H1 (cell line): Measurements from ENCODE around the gene XPNPEP1. TPM values are rescaled to one million over a fixed set of nuclear protein-coding genes. Genes with fewer than 3 reads are reported as not detected.

Experiments
- BACH1 ChIP-seq: IDR thresholded peaks from 2 replicates; pipeline ENCODE4 v1.6.1; 2012; ENCODE audit warnings: low read length, improper control_type of control experiment
- BCL11A ChIP-seq, 2 experiments: IDR thresholded peaks; one replicate each; pipeline ENCODE4 v1.6.1; 2011; ENCODE audit warnings: low read depth in 2 of 2, low read length in 2 of 2, mild to moderate bottlenecking in 2 of 2
- CHD7 ChIP-seq: fragments of 300-600 bp; sonication (generic); IDR thresholded peaks from 2 replicates; pipeline ENCODE4 v1.7.1; 2012; ENCODE audit warnings: low read length, moderate library complexity, mild to moderate bottlenecking, inconsistent platforms; ENCODE audit not compliant: insufficient replicate concordance
- CREB1 ChIP-seq: IDR thresholded peaks from 2 replicates; pipeline ENCODE4 v1.6.1; 2012; ENCODE audit warnings: inconsistent platforms
- EGR1 ChIP-seq: IDR thresholded peaks from 2 replicates; pipeline ENCODE4 v1.6.1; 2011; ENCODE audit warnings: low read depth, low read length, borderline replicate concordance
- EP300 ChIP-seq, 2 experiments: IDR thresholded peaks; 1 replicate in 1 of 2; 2 replicates in 1 of 2; pipeline ENCODE4 v1.6.1; 2011 to 2012; ENCODE audit warnings: low read depth in 2 of 2, low read length in 2 of 2, mild to moderate bottlenecking in 2 of 2, borderline replicate concordance in 1 of 2, inconsistent platforms in 1 of 2, moderate library complexity in 1 of 2
- KDM5A ChIP-seq: fragments of 200-600 bp; IDR thresholded peaks from 2 replicates; pipeline ENCODE4 v1.7.1; 2012; ENCODE audit warnings: mild to moderate bottlenecking, low read length, inconsistent platforms, mixed read lengths
- NANOG ChIP-seq: IDR thresholded peaks from 2 replicates; pipeline ENCODE4 v1.6.1; 2011; ENCODE audit warnings: low read length, low read depth, mild to moderate bottlenecking, inconsistent platforms; ENCODE audit not compliant: insufficient read depth, poor library complexity, severe bottlenecking
- SIX5 ChIP-seq: IDR thresholded peaks from 2 replicates; pipeline ENCODE4 v1.6.1; 2011; ENCODE audit warnings: mild to moderate bottlenecking, low read depth, low read length
- SRF ChIP-seq: IDR thresholded peaks from 2 replicates; pipeline ENCODE4 v1.6.1; 2011; ENCODE audit warnings: mild to moderate bottlenecking, low read depth, low read length, moderate library complexity
- polyA plus RNA-seq, 7 experiments: library from polyadenylated mRNA; depleted of rRNA in 3 of 7; stranded (reverse) in 5 of 7; unstranded in 2 of 7; fragments of >200 nt in 5 of 7; fragments of 200-250 nt in 2 of 7; gene quantifications; 1 replicate in 5 of 7; 2 replicates in 1 of 7; 4 replicates in 1 of 7; pipeline versions ENCODE4 v1.2.1 to v1.2.3, GENCODE V29; 2011 to 2013; ENCODE audit warnings: missing spikeins in 2 of 7, mixed read lengths in 2 of 7
- total RNA-seq: library from RNA; stranded (reverse); fragmentation: NEBNext Ultra II Directional; extraction: Animal tissue kit (Norgen Biotek cat#: 25700); gene quantifications from 2 replicates; pipeline ENCODE4 v1.2.1, GENCODE V29; 2021

XPNPEP1 gene
- total and polyA plus RNA-seq, 2 of the 8 experiments (the other 6 are each of a cell fraction or from before 2014, with no cell fraction given): 61.1 to 201 TPM

GRCh38 chr10:109934958-109935793 lies 11.9 kb upstream of the XPNPEP1 start (continued):
- TF ChIP-seq CHD7 (no peak), EGR1 (no peak), BACH1 (no peak), CREB1 (no peak), NANOG (peak; percentile 72), SRF (peak; percentile 76; the same call in 1 of the 2 replicates), SIX5 (no peak), EP300 (IDR thresholded peaks at IDR 0.05; ENCODE audit: borderline replicate concordance in 1 of 2, low read depth in 2 of 2, low read length in 2 of 2) (peak in 1 of 2 experiments; percentile 89; a peak in 1 of 3 replicates), KDM5A (no peak), BCL11A (IDR thresholded peaks at IDR 0.05; ENCODE audit: low read depth in 2 of 2, low read length in 2 of 2) (no peak)
